ENCODE measurements around the gene WNK1. TPM values are rescaled to one million over a fixed set of nuclear protein-coding genes. Genes with fewer than 3 reads are reported as not detected.
"Not testable (repeated sequence)": the region's sequence is repeated elsewhere in the genome, so short reads cannot be mapped to it uniquely, and the experiment has no call there.

WNK1 gene
- total RNA-seq, 1 experiment from 2014 or later: 117 TPM

- Mint-ChIP-seq H3K36me3 (ENCODE audit: insufficient read depth in 1 of 3, low read depth in 3 of 3) (peaks cover 18 to 50% (median 47%) of the 10 kb centered on the region in 3 experiments; a peak in 6 of 7 replicates), H3K4me3 (no peak overlapping the region), H3K27ac (no peak overlapping the region; a peak in 1 of 7 replicates), H3K27me3 (ENCODE audit: low read depth) (no peaks in the 10 kb centered on the region), H3K9me3 (no peaks in the 10 kb centered on the region), H3K4me1 (no peaks in the 10 kb centered on the region)
- Histone ChIP-seq H2AK5ac (ENCODE audit: insufficient read length, low read length) (no peak overlapping the region), H4K20me1 (ENCODE audit: control insufficient read depth, insufficient read depth, insufficient read length) (no peaks in the 10 kb centered on the region), H3K79me1 (ENCODE audit: insufficient read depth, low read depth, low read length, poor library complexity, severe bottlenecking) (no peaks in the 10 kb centered on the region), H3T11ph (ENCODE audit: low read length) (no peak overlapping the region), H2BK5ac (ENCODE audit: insufficient read length, low read length) (no peak overlapping the region), H4K5ac (ENCODE audit: insufficient read length, low read depth, low read length) (no peak overlapping the region), H3K18ac (ENCODE audit: insufficient read length, low read depth, low read length) (no peak overlapping the region), H2BK20ac (ENCODE audit: low read depth, low read length, poor library complexity, severe bottlenecking) (no peak overlapping the region), H3K4me2 (ENCODE audit: insufficient read depth, insufficient read length, low read length) (no peak overlapping the region), H3K4me1 (ENCODE audit: insufficient read depth, low read length) (no peaks in the 10 kb centered on the region), H2AFZ (ENCODE audit: low read length) (no peak overlapping the region), H3K27me3 (ENCODE audit: insufficient read depth, low read length) (no peaks in the 10 kb centered on the region), H3K23me2 (ENCODE audit: insufficient read length, low read depth, low read length, poor library complexity, severe bottlenecking) (peaks cover 2% of the 10 kb centered on the region), H3K9ac (ENCODE audit: extremely low read depth, insufficient read length, low read length) (no peak overlapping the region), H3K23ac (ENCODE audit: insufficient read length, low read depth, low read length) (no peak overlapping the region), H4K8ac (replicated peaks; ENCODE audit: insufficient read length, low read depth, low read length) (no peak overlapping the region), H2BK15ac (ENCODE audit: low read depth, low read length) (no peak overlapping the region), H4K91ac (ENCODE audit: insufficient read length, low read depth, low read length) (no peak overlapping the region), H3K9me3 (ENCODE audit: control insufficient read depth, low read depth, low read length) (no peaks in the 10 kb centered on the region), H3K14ac (ENCODE audit: insufficient read depth, low read length) (no peak overlapping the region), H3K27ac (ENCODE audit: insufficient read length, low read depth, low read length) (no peak overlapping the region), H3K79me2 (ENCODE audit: insufficient read depth, low read length) (no peaks in the 10 kb centered on the region), H2BK120ac (ENCODE audit: low read depth, low read length, poor library complexity, severe bottlenecking) (no peak overlapping the region), H3K56ac (ENCODE audit: insufficient read length, low read depth, low read length) (no peak overlapping the region), H2BK12ac (ENCODE audit: insufficient read length, low read depth, low read length) (no peak overlapping the region), H3K4ac (ENCODE audit: low read depth, low read length) (no peak overlapping the region)
- DNase-seq: no peak
- WGBS (ENCODE audit: extremely low coverage, insufficient read length, low lambda C conversion rate): no CpG with 5 or more reads among the region's 4 CpGs
- TF ChIP-seq, protein P1, sequence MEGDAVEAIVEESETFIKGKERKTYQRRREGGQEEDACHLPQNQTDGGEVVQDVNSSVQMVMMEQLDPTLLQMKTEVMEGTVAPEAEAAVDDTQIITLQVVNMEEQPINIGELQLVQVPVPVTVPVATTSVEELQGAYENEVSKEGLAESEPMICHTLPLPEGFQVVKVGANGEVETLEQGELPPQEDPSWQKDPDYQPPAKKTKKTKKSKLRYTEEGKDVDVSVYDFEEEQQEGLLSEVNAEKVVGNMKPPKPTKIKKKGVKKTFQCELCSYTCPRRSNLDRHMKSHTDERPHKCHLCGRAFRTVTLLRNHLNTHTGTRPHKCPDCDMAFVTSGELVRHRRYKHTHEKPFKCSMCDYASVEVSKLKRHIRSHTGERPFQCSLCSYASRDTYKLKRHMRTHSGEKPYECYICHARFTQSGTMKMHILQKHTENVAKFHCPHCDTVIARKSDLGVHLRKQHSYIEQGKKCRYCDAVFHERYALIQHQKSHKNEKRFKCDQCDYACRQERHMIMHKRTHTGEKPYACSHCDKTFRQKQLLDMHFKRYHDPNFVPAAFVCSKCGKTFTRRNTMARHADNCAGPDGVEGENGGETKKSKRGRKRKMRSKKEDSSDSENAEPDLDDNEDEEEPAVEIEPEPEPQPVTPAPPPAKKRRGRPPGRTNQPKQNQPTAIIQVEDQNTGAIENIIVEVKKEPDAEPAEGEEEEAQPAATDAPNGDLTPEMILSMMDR (conservative IDR thresholded peaks at IDR 0.05): no peak
Observed at GRCh38 chr12:931591-931990, 179.2 kb downstream of the WNK1 start.

DNA sequence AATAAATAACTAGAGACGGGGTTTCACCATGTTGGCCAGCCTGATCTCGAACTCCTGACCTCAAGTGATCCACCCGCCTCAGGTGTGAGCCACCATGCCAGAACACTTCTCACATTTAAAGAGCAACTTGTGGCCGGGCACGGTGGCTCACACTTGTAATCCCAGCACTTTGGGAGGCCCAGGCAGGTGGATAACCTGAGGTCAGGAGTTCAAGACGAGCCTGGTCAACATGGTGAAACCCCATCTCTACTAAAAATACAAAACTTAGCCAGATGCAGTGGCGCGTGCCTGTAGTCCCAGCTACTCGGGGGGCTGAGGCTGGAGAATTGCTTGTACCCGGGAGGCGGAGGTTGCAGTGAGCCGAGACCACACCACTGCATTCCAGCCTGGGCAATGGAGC is 183.5 kb downstream of the WNK1 start:
- H2BK20ac ChIP-seq (ENCODE audit: low read depth, low read length, poor library complexity, severe bottlenecking); H4K20me1 ChIP-seq (ENCODE audit: control insufficient read depth, insufficient read depth, insufficient read length); H3K27ac ChIP-seq (ENCODE audit: insufficient read length, low read depth, low read length); H2AK5ac ChIP-seq (ENCODE audit: insufficient read length, low read length); H3T11ph ChIP-seq (ENCODE audit: low read length); H3K9me3 ChIP-seq (ENCODE audit: control insufficient read depth, low read depth, low read length); H3K14ac ChIP-seq (ENCODE audit: insufficient read depth, low read length); H3K27me3 Mint-ChIP-seq (ENCODE audit: low read depth); H3K79me2 ChIP-seq (ENCODE audit: insufficient read depth, low read length); H3K4me3 Mint-ChIP-seq; H3K27ac Mint-ChIP-seq; H3K9ac ChIP-seq (ENCODE audit: extremely low read depth, insufficient read length, low read length); DNase-seq; H3K79me1 ChIP-seq (ENCODE audit: insufficient read depth, low read depth, low read length, poor library complexity, severe bottlenecking); H3K23ac ChIP-seq (ENCODE audit: insufficient read length, low read depth, low read length); H3K27me3 ChIP-seq (ENCODE audit: insufficient read depth, low read length); H2BK120ac ChIP-seq (ENCODE audit: low read depth, low read length, poor library complexity, severe bottlenecking); H3K4me1 Mint-ChIP-seq; H3K4ac ChIP-seq (ENCODE audit: low read depth, low read length); H3K56ac ChIP-seq (ENCODE audit: insufficient read length, low read depth, low read length); H3K9me3 Mint-ChIP-seq; H4K8ac ChIP-seq (replicated peaks; ENCODE audit: insufficient read length, low read depth, low read length); H3K18ac ChIP-seq (ENCODE audit: insufficient read length, low read depth, low read length); H3K23me2 ChIP-seq (ENCODE audit: insufficient read length, low read depth, low read length, poor library complexity, severe bottlenecking); H2BK5ac ChIP-seq (ENCODE audit: insufficient read length, low read length); H4K5ac ChIP-seq (ENCODE audit: insufficient read length, low read depth, low read length); H2BK12ac ChIP-seq (ENCODE audit: insufficient read length, low read depth, low read length); H2BK15ac ChIP-seq (ENCODE audit: low read depth, low read length); H3K4me2 ChIP-seq (ENCODE audit: insufficient read depth, insufficient read length, low read length); H2AFZ ChIP-seq (ENCODE audit: low read length); H3K4me1 ChIP-seq (ENCODE audit: insufficient read depth, low read length); H4K91ac ChIP-seq (ENCODE audit: insufficient read length, low read depth, low read length): not testable (repeated sequence)
- no CpG with 5 or more reads among the region's 12 CpGs for WGBS (ENCODE audit: extremely low coverage, insufficient read length, low lambda C conversion rate)
- H3K36me3 Mint-ChIP-seq (ENCODE audit: insufficient read depth in 1 of 3, low read depth in 3 of 3): peaks cover 14 to 51% (median 43%) of the 10 kb centered on the region in 3 experiments; a peak in 6 of 7 replicates

Measured in H9 (cell line).